DND-41 (cell line): ENCODE measurements around the gene CRIP3.

ENCODE experiments used
- EZH2 ChIP-seq: IDR thresholded peaks from 3 replicates; pipeline ENCODE4 v1.6.1; 2012; ENCODE audit warnings: borderline replicate concordance, low read depth, mild to moderate bottlenecking, moderate library complexity, low read length, inconsistent platforms; ENCODE audit not compliant: severe bottlenecking
- TF ChIP-seq, protein P1 (sequence below): IDR thresholded peaks from 2 replicates; pipeline ENCODE4 v1.5.1; 2012; ENCODE audit warnings: borderline replicate concordance, low read length, moderate library complexity, mild to moderate bottlenecking; ENCODE audit not compliant: poor library complexity, severe bottlenecking; ENCODE audit errors: extremely low read depth

- TF ChIP-seq, protein P1, sequence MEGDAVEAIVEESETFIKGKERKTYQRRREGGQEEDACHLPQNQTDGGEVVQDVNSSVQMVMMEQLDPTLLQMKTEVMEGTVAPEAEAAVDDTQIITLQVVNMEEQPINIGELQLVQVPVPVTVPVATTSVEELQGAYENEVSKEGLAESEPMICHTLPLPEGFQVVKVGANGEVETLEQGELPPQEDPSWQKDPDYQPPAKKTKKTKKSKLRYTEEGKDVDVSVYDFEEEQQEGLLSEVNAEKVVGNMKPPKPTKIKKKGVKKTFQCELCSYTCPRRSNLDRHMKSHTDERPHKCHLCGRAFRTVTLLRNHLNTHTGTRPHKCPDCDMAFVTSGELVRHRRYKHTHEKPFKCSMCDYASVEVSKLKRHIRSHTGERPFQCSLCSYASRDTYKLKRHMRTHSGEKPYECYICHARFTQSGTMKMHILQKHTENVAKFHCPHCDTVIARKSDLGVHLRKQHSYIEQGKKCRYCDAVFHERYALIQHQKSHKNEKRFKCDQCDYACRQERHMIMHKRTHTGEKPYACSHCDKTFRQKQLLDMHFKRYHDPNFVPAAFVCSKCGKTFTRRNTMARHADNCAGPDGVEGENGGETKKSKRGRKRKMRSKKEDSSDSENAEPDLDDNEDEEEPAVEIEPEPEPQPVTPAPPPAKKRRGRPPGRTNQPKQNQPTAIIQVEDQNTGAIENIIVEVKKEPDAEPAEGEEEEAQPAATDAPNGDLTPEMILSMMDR: no peak
- no peak for TF ChIP-seq EZH2
Observed at GRCh38 chr6:43274916-43275597, 33.6 kb downstream of the CRIP3 start.
